HAP-1 (cell line): Measurements from ENCODE around the gene SMU1.
A peak's percentile ranks its signal among the peaks of the same experiment; 100 is the strongest.
"Not testable (repeated sequence)": the region's sequence is repeated elsewhere in the genome, so short reads cannot be mapped to it uniquely, and the experiment has no call there.

ENCODE experiments used
- DNase-seq, 2 experiments: peaks; one replicate each; pipeline ENCODE4 v3.0.0-alpha.2; 2016 to 2020; ENCODE audit warnings: low spot score in 2 of 2
- H3K27me3 ChIP-seq: fragments of 250-450 bp; sonication (Bioruptor Pico); 2 replicates; pipeline ENCODE4 v1.5.1; 2020; ENCODE audit warnings: low read depth, mild to moderate bottlenecking, moderate library complexity
- H3K36me3 ChIP-seq: fragments of 250-450 bp; sonication (Bioruptor Pico); replicated peaks from 2 replicates; pipeline ENCODE4 v1.5.1; 2020; ENCODE audit warnings: mild to moderate bottlenecking
- H3K4me1 ChIP-seq: fragments of 250-450 bp; sonication (Bioruptor Pico); 2 replicates; pipeline ENCODE4 v1.5.1; 2020; ENCODE audit warnings: mild to moderate bottlenecking
- H3K4me3 ChIP-seq: fragments of 250-450 bp; sonication (Bioruptor Pico); 2 replicates; pipeline ENCODE4 v1.5.1; 2020; ENCODE audit warnings: mild to moderate bottlenecking, moderate library complexity
- H3K9me3 ChIP-seq: fragments of 250-450 bp; sonication (Bioruptor Pico); 2 replicates; pipeline ENCODE4 v1.5.1; 2020; ENCODE audit warnings: mild to moderate bottlenecking, moderate library complexity
- in situ Hi-C: fragments of 300-500 bp; cut with MboI; formaldehyde crosslinking; loops from 3 replicates; pipeline ENCODE4 v1.14.3; 2020; ENCODE audit warnings: low sequenced_read_pairs, inconsistent platforms, mixed read lengths

SMU1 gene

DNA sequence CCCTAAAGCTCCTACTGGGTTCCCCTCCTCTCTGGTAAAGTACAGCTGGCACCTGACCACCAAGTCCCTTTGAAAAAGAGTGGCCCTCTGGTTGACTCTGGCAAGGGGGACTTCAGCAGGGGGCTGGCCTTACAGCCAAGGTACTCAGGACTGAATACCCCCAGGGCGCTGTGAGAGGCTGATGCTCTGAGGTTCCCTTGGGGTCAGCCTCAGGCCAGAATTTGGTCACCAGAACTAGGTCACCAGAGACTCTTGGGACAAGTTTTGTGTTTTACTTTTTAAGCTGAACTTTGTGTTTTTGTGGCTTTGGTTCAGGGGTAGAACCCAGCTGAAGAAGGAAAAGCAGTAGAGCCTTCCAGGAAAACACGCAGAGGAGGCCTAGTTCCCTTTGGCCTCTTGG is 23.3 kb upstream of the SMU1 start:
- no peaks in the 10 kb centered on the region for H3K4me1 ChIP-seq
- H3K9me3 ChIP-seq = no peaks in the 10 kb centered on the region
- H3K36me3 ChIP-seq = no peaks in the 10 kb centered on the region
- DNase-seq = no peak
- in situ Hi-C loops = no loop called here
- no peaks in the 10 kb centered on the region for H3K27me3 ChIP-seq
- H3K4me3 ChIP-seq = no peak overlapping the region

DNA sequence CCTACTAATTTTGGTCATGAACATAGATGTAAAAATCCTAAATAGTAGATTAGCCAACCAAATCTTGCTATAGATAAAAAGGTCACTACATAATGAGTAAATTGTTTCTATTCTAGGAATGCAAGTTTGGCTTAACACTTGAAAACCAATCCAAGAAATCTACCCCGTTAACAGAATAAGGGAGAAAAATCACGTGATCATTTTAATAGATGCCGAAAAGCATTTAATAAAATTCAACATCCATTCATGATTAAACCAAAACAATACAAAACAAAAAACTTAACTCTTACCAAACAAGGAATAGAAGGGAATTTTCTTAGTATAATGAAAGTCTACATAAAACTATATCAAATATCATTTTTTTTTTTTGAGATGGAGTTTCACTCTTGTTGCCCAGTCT is 20.7 kb upstream of the SMU1 start:
- H3K9me3 ChIP-seq = no peaks in the 10 kb centered on the region
- no peaks in the 10 kb centered on the region for H3K4me1 ChIP-seq
- H3K4me3 ChIP-seq = no peak overlapping the region
- H3K36me3 ChIP-seq = no peaks in the 10 kb centered on the region
- in situ Hi-C loops = no loop called here
- no peak for DNase-seq
- no peaks in the 10 kb centered on the region for H3K27me3 ChIP-seq

DNA sequence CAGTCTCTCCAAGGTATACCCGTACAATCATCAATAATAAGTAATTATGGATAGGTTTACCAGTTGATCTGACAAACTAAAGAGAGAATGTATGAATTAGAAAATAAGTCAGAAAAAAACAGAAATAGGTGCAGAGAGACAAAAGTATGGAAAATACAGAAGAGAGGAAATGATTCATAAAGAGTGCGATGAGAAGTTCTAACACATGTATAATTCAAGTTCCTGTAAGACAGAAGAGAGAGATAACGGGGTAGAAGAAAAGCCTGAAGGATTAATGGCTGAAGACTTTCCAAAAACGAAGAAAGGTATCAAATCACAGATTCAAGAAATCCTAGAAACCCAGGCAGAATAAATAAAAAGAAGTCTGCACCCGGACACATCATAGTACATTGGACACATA is 16.2 kb upstream of the SMU1 start:
- in situ Hi-C loops = no loop called here
- no peaks in the 10 kb centered on the region for H3K27me3 ChIP-seq
- H3K36me3 ChIP-seq = no peaks in the 10 kb centered on the region
- H3K4me1 ChIP-seq = no peaks in the 10 kb centered on the region
- no peaks in the 10 kb centered on the region for H3K9me3 ChIP-seq
- no peak overlapping the region for H3K4me3 ChIP-seq
- DNase-seq = no peak

DNA sequence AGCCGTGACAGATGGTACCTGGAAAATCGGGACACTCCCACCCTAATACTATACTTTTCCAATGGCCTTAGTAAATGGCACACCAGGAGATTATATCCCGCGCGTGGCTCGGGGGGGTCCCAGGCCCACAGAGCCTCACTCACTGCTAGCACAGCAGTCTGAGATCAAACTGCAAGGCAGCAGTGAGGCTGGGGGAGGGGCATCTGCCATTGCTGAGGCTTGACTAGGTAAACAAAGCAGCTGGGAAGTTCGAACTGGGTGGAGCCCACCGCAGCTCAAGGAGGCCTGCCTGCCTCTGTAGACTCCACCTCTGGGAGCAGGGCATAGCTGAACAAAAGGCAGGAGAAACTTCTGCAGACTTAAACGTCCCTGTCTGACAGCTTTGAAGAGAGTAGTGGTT is 9.2 kb upstream of the SMU1 start:
- H3K9me3 ChIP-seq, H3K4me1 ChIP-seq, H3K4me3 ChIP-seq, H3K36me3 ChIP-seq, DNase-seq, H3K27me3 ChIP-seq, in situ Hi-C loops: not testable (repeated sequence)

DNA sequence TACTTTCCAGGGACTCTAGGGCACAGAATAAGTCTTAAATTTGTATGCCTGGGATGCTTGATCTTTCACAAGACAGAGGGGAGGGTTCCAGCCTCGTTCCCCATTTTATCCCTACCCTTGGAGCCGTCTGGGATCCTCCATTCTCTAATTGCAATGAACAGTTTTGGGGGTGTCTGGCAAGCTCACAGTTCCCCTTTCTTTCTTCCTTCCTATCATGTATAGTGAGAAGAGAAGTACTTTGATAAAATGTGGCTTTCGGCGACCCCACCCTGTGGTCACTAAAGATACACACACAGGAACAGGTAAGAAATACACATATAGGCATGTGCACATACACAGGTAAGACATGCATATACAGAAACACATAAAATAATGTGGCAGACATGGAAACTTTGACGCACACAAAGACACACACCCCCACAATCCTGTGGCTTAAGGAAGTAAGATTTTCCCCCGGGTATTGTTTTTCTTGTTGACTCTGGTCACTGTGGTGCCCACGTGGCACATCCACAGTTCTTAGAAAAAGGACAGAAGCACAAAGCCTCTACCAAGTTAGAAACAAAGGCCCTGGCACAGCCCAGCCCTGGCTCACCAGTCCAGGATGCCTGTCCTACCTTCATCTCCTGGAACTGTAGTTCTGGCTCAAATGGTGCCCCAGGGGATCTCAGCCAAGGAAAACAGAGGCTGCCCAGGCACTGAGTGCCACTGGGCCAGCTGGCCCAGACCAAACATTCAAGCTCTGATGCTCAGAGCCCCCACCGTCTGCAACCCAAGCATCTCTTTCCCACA is 6.3 kb upstream of the SMU1 start:
- no peak for DNase-seq
- no peaks in the 10 kb centered on the region for H3K9me3 ChIP-seq
- no peaks in the 10 kb centered on the region for H3K4me1 ChIP-seq
- no peaks in the 10 kb centered on the region for H3K36me3 ChIP-seq
- H3K4me3 ChIP-seq = no peak overlapping the region
- in situ Hi-C loops = loop anchor here (5.0 kb wide), 1 partner anchor 145 kb away; no protein-coding TSS in a partner anchor
- no peaks in the 10 kb centered on the region for H3K27me3 ChIP-seq

DNA sequence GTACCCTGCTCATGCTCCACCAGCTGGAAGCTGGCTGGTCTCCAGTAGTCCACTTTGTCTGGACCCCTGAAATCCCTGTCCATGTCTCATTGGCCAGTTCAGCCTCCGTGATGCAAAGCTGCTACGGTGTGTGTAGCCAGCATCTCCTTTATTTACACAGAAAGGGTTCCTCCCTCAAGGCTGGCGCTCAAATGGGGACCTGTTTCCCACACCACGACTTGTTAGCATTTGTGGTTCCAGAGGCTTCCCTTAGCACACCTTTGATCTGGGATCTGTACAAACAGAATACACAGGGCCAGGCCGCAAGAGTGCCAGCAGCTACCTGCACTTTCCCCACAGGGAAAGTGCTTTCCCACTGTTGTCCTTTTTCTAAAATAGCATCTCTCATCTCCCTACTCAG is 5.7 kb upstream of the SMU1 start:
- no peaks in the 10 kb centered on the region for H3K9me3 ChIP-seq
- in situ Hi-C loops = loop anchor here (5.0 kb wide), 1 partner anchor 145 kb away; no protein-coding TSS in a partner anchor
- DNase-seq = no peak
- no peaks in the 10 kb centered on the region for H3K4me1 ChIP-seq
- H3K27me3 ChIP-seq = no peaks in the 10 kb centered on the region
- H3K4me3 ChIP-seq = no peak overlapping the region
- H3K36me3 ChIP-seq = no peaks in the 10 kb centered on the region

DNA sequence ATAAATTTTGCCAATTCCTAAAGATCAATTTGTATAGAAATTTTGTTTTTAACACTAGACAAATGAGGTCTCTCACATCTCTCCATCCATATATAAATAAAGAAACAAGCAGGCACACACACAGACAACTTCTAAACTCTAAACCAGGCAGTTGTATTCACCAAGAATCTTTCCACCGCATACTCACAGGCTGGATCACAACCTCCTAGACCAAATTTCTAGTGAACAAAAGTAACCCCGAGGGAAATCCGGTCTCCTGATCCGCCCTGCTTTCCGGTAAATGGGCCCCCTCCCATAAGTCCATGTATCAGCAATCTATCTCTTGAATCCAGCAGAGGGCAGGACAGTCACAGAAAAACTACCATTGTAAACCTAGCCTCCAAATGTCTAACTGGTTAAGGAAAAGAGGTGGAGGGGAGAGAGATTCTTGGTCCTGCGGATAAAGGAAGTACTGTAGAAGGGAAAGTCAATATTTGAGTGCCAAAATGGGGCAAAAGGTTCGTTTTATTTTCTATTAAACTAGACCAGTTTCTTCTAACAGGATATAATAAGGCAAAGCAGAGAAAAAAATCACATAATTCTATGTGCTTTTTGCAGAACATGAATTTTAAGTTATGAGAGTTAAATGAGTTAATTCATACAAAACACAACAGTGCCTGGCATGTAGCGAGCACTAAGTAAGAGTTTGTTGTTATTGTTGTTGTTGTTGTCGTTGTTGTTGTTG is 4.8 kb upstream of the SMU1 start:
- peak; percentile 78 to 92 for DNase-seq
- no peaks in the 10 kb centered on the region for H3K9me3 ChIP-seq
- in situ Hi-C loops = loop anchor here (5.0 kb wide), 1 partner anchor 146 kb away; no protein-coding TSS in a partner anchor
- H3K4me3 ChIP-seq = no peak overlapping the region
- H3K36me3 ChIP-seq = no peaks in the 10 kb centered on the region
- H3K4me1 ChIP-seq = no peaks in the 10 kb centered on the region
- no peaks in the 10 kb centered on the region for H3K27me3 ChIP-seq

DNA sequence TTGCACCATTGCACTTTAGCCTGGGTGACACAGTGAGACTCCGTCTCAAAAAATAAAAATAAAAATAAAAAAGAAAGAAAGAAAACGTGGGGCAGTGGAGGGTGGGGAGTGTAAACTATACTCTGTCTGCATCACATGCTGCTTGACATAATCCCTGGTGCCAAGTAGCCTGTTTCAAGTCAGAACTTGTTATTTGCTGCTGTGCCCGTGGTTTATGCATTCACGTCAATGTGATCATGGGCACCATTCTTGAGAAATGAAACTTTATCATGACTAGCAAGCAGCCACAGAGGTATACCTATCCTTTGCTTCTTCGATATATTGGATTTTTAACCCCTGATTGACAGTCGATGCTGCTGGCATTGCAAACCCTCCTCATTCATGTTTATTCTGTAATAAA is 4.1 kb upstream of the SMU1 start:
- no peaks in the 10 kb centered on the region for H3K27me3 ChIP-seq
- no peak for DNase-seq

DNA sequence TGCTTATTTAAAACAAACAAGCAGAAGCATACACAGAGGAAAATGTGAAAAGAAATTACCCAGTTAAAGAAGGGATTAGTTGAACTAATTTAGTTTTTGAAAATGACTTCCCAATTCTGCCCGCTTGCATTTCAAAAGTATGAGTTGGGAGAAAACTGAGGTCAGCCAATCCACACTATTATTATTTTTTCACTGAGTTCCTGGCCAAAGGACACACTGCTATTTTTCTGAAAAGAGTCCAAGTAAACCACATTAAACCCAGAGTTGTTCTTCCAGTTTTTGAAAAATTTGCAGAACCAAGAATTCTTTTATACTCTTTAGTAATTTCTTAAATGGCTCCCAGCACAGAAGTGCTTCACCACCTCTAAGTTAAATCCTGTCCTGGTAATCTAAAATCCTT is 7.5 kb downstream of the SMU1 start:
- Histone ChIP-seq H3K4me3 (no peak overlapping the region), H3K9me3 (no peaks in the 10 kb centered on the region), H3K4me1 (no peaks in the 10 kb centered on the region), H3K27me3 (no peaks in the 10 kb centered on the region), H3K36me3 (peaks cover 74% of the 10 kb centered on the region)
- in situ Hi-C loops = no loop called here
- no peak for DNase-seq

More for the DNA sequence above, 4.1 kb upstream of the SMU1 start:
- Histone ChIP-seq H3K4me3 (no peak overlapping the region), H3K9me3 (no peaks in the 10 kb centered on the region), H3K36me3 (no peaks in the 10 kb centered on the region), H3K4me1 (no peaks in the 10 kb centered on the region)
- in situ Hi-C loops = loop anchor here (5.0 kb wide), 1 partner anchor 147 kb away; no protein-coding TSS in a partner anchor

DNA sequence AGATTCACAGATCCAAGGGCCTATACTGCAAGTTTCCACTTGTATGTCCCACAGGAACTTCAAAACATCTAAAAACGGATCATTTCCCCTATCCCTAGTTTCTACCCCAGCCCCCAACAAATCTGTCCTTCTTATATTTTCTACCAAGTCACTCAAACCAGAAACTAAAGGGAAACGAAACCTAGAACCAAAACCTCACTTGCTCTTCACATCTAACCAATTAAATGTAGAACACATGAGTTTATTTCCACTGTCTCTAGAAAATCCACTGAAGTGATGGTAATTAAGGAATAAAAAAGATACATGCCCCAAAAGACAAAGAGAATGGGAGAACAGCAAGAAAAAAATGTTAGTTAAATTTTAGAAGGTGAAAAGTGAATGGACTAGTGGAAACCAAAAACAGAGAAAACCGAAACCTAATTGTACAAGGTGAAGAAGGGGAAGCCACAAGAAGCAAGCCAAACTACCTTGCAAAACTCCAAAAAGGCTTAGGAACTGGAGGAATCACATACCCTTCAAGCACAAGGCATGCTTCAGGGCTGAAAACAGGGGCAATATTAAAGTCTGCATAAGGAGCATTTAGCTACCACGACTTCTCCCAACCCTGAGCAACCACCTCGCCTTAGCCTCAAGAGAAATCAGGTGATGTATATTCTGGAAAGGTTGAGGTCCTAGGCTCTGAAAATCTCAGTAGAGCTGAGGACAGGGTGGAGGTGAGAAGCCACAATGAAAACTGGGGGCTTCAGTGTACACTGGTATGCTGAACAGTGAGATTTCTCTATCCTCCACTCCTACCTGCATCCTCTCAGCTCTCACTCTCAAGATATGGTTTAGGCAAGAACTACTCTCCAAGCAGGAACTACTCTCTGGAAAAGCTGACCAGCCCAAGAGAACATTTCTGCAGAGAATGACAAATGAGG is 11.1 kb downstream of the SMU1 start:
- in situ Hi-C loops = no loop called here
- Histone ChIP-seq H3K4me3 (no peak overlapping the region), H3K36me3 (peaks cover 70% of the 10 kb centered on the region), H3K27me3 (no peaks in the 10 kb centered on the region), H3K4me1 (no peaks in the 10 kb centered on the region), H3K9me3 (no peaks in the 10 kb centered on the region)
- DNase-seq = no peak

DNA sequence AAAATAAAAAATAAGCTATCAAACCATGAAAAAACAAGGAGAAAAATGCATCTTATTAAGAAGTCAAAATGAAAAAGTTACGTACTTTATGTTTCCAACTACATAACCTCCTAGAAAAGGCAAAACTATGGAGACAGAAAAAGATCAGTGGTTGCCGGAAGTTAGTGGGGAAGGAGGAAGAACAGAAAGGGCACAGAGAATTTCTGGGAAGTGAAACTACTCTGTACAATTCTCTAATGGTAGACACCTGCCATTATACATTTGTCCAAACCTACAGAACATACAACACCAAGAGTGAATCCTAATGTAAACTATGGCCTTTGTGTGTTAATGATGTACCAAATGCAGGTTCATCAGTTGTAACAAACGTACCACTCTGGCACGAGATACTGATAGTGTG is 25.3 kb downstream of the SMU1 start:
- Histone ChIP-seq H3K9me3 (no peaks in the 10 kb centered on the region), H3K27me3 (no peaks in the 10 kb centered on the region), H3K4me3 (no peak overlapping the region), H3K4me1 (no peaks in the 10 kb centered on the region), H3K36me3 (peaks cover 68% of the 10 kb centered on the region)
- in situ Hi-C loops = no loop called here
- no peak for DNase-seq

DNA sequence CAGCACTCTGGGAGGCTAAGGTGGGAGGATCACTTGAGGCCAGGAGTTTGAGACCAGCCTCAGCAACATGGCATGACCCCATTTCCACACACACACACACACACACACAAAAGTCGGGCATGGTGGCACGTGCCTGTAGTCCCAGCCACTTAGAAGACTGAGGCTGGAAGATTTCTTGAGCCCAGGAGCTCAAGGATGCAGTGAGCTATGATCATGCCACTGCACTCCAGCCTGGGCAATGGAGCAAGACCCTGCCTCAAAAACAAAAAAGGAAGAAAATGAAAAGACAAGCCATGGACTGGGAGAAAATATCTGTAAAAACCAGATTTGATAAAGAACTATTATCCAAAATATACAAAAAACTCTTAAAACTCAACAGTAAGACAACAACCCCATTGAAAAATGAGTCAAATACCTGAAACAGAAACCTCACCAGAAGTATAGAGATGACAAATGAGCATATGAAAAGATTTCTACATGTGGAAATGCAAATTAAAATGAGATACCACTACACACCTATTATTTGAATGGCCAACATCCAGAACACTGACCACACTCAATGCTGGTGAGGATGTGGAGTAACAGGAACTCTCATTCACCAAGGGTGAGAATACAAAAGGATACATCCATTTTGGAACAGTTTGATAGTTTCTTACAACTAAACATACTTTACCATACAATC is 26.7 kb downstream of the SMU1 start:
- H3K4me3 ChIP-seq = no peak overlapping the region
- in situ Hi-C loops = no loop called here
- no peaks in the 10 kb centered on the region for H3K9me3 ChIP-seq
- H3K36me3 ChIP-seq = peaks cover 66% of the 10 kb centered on the region
- H3K27me3 ChIP-seq = no peaks in the 10 kb centered on the region
- H3K4me1 ChIP-seq = no peaks in the 10 kb centered on the region
- DNase-seq = no peak

DNA sequence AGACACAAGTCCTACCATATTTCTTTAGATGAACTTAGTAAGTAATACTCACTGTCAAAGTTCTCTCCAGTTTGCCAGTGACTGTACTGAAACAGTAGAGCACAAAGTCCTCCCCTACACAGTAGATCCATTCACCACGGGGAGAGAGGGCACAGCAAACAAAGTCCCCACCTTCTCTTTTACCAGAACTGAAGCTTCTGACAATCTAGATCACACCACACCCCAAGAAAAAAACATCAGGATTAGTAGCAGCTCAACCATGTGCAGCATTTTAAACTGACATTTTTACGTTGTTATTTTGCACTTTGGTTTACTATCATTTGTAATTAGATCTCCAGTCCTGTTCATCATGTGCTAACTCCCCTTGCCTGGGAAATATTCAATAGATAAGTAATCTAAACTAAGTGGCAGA is 28.4 kb downstream of the SMU1 start:
- in situ Hi-C loops = no loop called here

More for the DNA sequence above, 28.4 kb downstream of the SMU1 start:
- DNase-seq = no peak
- H3K36me3 ChIP-seq = peaks cover 53% of the 10 kb centered on the region
- no peaks in the 10 kb centered on the region for H3K27me3 ChIP-seq
- no peaks in the 10 kb centered on the region for H3K9me3 ChIP-seq
- H3K4me1 ChIP-seq = no peaks in the 10 kb centered on the region
- H3K4me3 ChIP-seq = no peak overlapping the region
